Gastrocnemius medialis (tissue), 4 donors: Measurements from ENCODE around the gene SCTR. TPM values are rescaled to one million over a fixed set of nuclear protein-coding genes. Genes with fewer than 3 reads are reported as not detected.

Experiments
- ATAC-seq, 2 donors: fragments of 150-250 bp; one replicate each; pipeline ENCODE4 v1.9.1; 2016
- DNase-seq, 2 donors: peaks; one replicate each; pipeline ENCODE4 v3.0.0-alpha.2; 2019
- H3K27ac ChIP-seq, 4 donors: fragments of 200-600 bp; sonication (generic); 1 replicate in 1 of 4; 2 replicates in 3 of 4; pipeline ENCODE4 v1.5.1; 2016 to 2018; ENCODE audit warnings: mild to moderate bottlenecking in 2 of 4, moderate library complexity in 1 of 4
- H3K27me3 ChIP-seq, 3 donors: fragments of 200-600 bp; sonication (generic) in 2 of 3; 1 replicate in 1 of 3; 2 replicates in 2 of 3; pipeline versions ENCODE4 v1.5.1 to v1.6.0; 2016 to 2019; ENCODE audit warnings: mild to moderate bottlenecking in 1 of 3, moderate library complexity in 1 of 3
- H3K36me3 ChIP-seq, 2 donors: fragments of 200-600 bp; sonication (generic) in 1 of 2; one replicate each; pipeline ENCODE4 v1.5.1; 2017 to 2018
- H3K4me1 ChIP-seq, 2 donors: fragments of 200-600 bp; sonication (generic) in 1 of 2; one replicate each; pipeline ENCODE4 v1.5.1; 2016 to 2017; ENCODE audit warnings: mild to moderate bottlenecking in 2 of 2
- H3K4me3 ChIP-seq, 4 donors: fragments of 200-600 bp; sonication (generic) in 3 of 4; 1 replicate in 1 of 4; 2 replicates in 3 of 4; pipeline ENCODE4 v1.5.1; 2016 to 2019; ENCODE audit warnings: mild to moderate bottlenecking in 2 of 4
- H3K9me3 ChIP-seq, 3 donors: fragments of 200-600 bp; sonication (generic) in 2 of 3; 1 replicate in 1 of 3; 2 replicates in 2 of 3; pipeline ENCODE4 v1.5.1; 2016 to 2019
- CTCF ChIP-seq, 5 experiments: fragments of 450-650 bp in 3 of 5; fragments of 200-600 bp in 2 of 5; sonication (generic) in 2 of 5; IDR thresholded peaks in 4 of 5; conservative IDR thresholded peaks in 1 of 5; 1 replicate in 4 of 5; 2 replicates in 1 of 5; pipeline ENCODE4 v1.5.1; 2016 to 2019; ENCODE audit warnings: antibody characterized with exemption in 5 of 5, mild to moderate bottlenecking in 3 of 5, moderate library complexity in 3 of 5
- POLR2A ChIP-seq, 2 donors: fragments of 450-650 bp; IDR thresholded peaks; one replicate each; pipeline ENCODE4 v1.6.1; 2017; ENCODE audit warnings: antibody characterized with exemption in 2 of 2, mild to moderate bottlenecking in 2 of 2, moderate library complexity in 2 of 2
- in situ Hi-C, 4 donors: fragments of 200-750 bp; cut with MboI; loops; one replicate each; pipeline versions ENCODE4 v1.15.0 to v1.8.0; 2017; ENCODE audit warnings: low sequenced_read_pairs in 4 of 4
- intact Hi-C: fragments of 100-400 bp; cut with DNase I; formaldehyde crosslinking; loops from one replicate; pipeline ENCODE4 v1.15.1; 2023; ENCODE audit warnings: low total_unique reads
- total RNA-seq, 4 donors: library from RNA; depleted of rRNA; stranded (reverse); fragments of >200 nt; gene quantifications; one replicate each; pipeline versions ENCODE4 v1.1.0 to v1.2.3, GENCODE V29; 2016

SCTR gene
- total RNA-seq, 4 donors from 2014 or later: not detected

- ATAC-seq: no peak
- H3K4me1 ChIP-seq: no peaks in the 10 kb centered on the region
- intact Hi-C loops: no loop called here
- DNase-seq: no peak
- H3K27me3 ChIP-seq: no peaks in the 10 kb centered on the region
- no peak overlapping the region for H3K4me3 ChIP-seq
- TF ChIP-seq POLR2A (IDR thresholded peaks at IDR 0.05) (no peak), CTCF (IDR thresholded peaks at IDR 0.05 in 4 of 5, conservative IDR thresholded peaks at IDR 0.05 in 1 of 5) (no peak)
- H3K27ac ChIP-seq: no peak overlapping the region
- no peaks in the 10 kb centered on the region for H3K9me3 ChIP-seq
- H3K36me3 ChIP-seq: no peaks in the 10 kb centered on the region
- in situ Hi-C loops: loop anchor here in 3 of 4 donors (5.0 to 25.0 kb wide), 2 partner anchors 241 kb away; no protein-coding TSS in a partner anchor
Observed at GRCh38 chr2:119421741-119422140, 102.5 kb downstream of the SCTR start.

GRCh38 chr2:119421304-119421703, 103.0 kb downstream of the SCTR start:
- no peak overlapping the region for H3K27ac ChIP-seq
- DNase-seq (no peak), ATAC-seq (no peak)
- no peak overlapping the region for H3K4me3 ChIP-seq
- in situ Hi-C loops: loop anchor here in 3 of 4 donors (5.0 to 25.0 kb wide), 2 partner anchors 241 kb away; no protein-coding TSS in a partner anchor
- no peaks in the 10 kb centered on the region for H3K36me3 ChIP-seq
- intact Hi-C loops: no loop called here
- no peaks in the 10 kb centered on the region for H3K4me1 ChIP-seq
- H3K27me3 ChIP-seq: no peaks in the 10 kb centered on the region
- no peak for TF ChIP-seq POLR2A (IDR thresholded peaks at IDR 0.05)
- no peak for TF ChIP-seq CTCF (IDR thresholded peaks at IDR 0.05 in 4 of 5, conservative IDR thresholded peaks at IDR 0.05 in 1 of 5)
- no peaks in the 10 kb centered on the region for H3K9me3 ChIP-seq

GRCh38 chr2:119419803-119420508, 104.3 kb downstream of the SCTR start:
- TF ChIP-seq CTCF (IDR thresholded peaks at IDR 0.05 in 4 of 5, conservative IDR thresholded peaks at IDR 0.05 in 1 of 5) (no peak), POLR2A (IDR thresholded peaks at IDR 0.05) (no peak)
- in situ Hi-C loops: loop anchor here (5.0 to 25.0 kb wide), 3 partner anchors 242 to 245 kb away; no protein-coding TSS in a partner anchor

GRCh38 chr2:119419065-119419464, 105.2 kb downstream of the SCTR start:
- no peaks in the 10 kb centered on the region for H3K27me3 ChIP-seq
- in situ Hi-C loops: loop anchor here in 3 of 4 donors (10.0 to 25.0 kb wide), 2 partner anchors 243 to 246 kb away; no protein-coding TSS in a partner anchor
- H3K9me3 ChIP-seq: no peaks in the 10 kb centered on the region
- H3K36me3 ChIP-seq: no peaks in the 10 kb centered on the region
- H3K27ac ChIP-seq: no peak overlapping the region
- no peaks in the 10 kb centered on the region for H3K4me1 ChIP-seq
- H3K4me3 ChIP-seq: no peak overlapping the region
- DNase-seq: no peak
- no peak for TF ChIP-seq CTCF (IDR thresholded peaks at IDR 0.05 in 4 of 5, conservative IDR thresholded peaks at IDR 0.05 in 1 of 5)
- no peak for TF ChIP-seq POLR2A (IDR thresholded peaks at IDR 0.05)
- intact Hi-C loops: no loop called here
- ATAC-seq: no peak

More at GRCh38 chr2:119419803-119420508, 104.3 kb downstream of the SCTR start:
- Histone ChIP-seq H3K27ac (no peak overlapping the region), H3K4me3 (no peak overlapping the region), H3K9me3 (no peaks in the 10 kb centered on the region), H3K4me1 (no peaks in the 10 kb centered on the region), H3K27me3 (no peaks in the 10 kb centered on the region), H3K36me3 (no peaks in the 10 kb centered on the region)
- intact Hi-C loops: no loop called here
- no peak for ATAC-seq
- DNase-seq: no peak
